Gastrocnemius medialis (tissue), 4 donors: Measurements from ENCODE around the gene SH3BP4. TPM values are rescaled to one million over a fixed set of nuclear protein-coding genes. Genes with fewer than 3 reads are reported as not detected.

Experiments used
- ATAC-seq, 2 donors: fragments of 150-250 bp; one replicate each; pipeline ENCODE4 v1.9.1; 2016
- DNase-seq, 2 donors: peaks; one replicate each; pipeline ENCODE4 v3.0.0-alpha.2; 2019
- H3K27ac ChIP-seq, 4 donors: fragments of 200-600 bp; sonication (generic); 1 replicate in 1 of 4; 2 replicates in 3 of 4; pipeline ENCODE4 v1.5.1; 2016 to 2018; ENCODE audit warnings: mild to moderate bottlenecking in 2 of 4, moderate library complexity in 1 of 4
- H3K27me3 ChIP-seq, 3 donors: fragments of 200-600 bp; sonication (generic) in 2 of 3; 1 replicate in 1 of 3; 2 replicates in 2 of 3; pipeline versions ENCODE4 v1.5.1 to v1.6.0; 2016 to 2019; ENCODE audit warnings: mild to moderate bottlenecking in 1 of 3, moderate library complexity in 1 of 3
- H3K36me3 ChIP-seq, 2 donors: fragments of 200-600 bp; sonication (generic) in 1 of 2; one replicate each; pipeline ENCODE4 v1.5.1; 2017 to 2018
- H3K4me1 ChIP-seq, 2 donors: fragments of 200-600 bp; sonication (generic) in 1 of 2; one replicate each; pipeline ENCODE4 v1.5.1; 2016 to 2017; ENCODE audit warnings: mild to moderate bottlenecking in 2 of 2
- H3K4me3 ChIP-seq, 4 donors: fragments of 200-600 bp; sonication (generic) in 3 of 4; 1 replicate in 1 of 4; 2 replicates in 3 of 4; pipeline ENCODE4 v1.5.1; 2016 to 2019; ENCODE audit warnings: mild to moderate bottlenecking in 2 of 4
- H3K9me3 ChIP-seq, 3 donors: fragments of 200-600 bp; sonication (generic) in 2 of 3; 1 replicate in 1 of 3; 2 replicates in 2 of 3; pipeline ENCODE4 v1.5.1; 2016 to 2019
- POLR2A ChIP-seq, 2 donors: fragments of 450-650 bp; IDR thresholded peaks; one replicate each; pipeline ENCODE4 v1.6.1; 2017; ENCODE audit warnings: antibody characterized with exemption in 2 of 2, mild to moderate bottlenecking in 2 of 2, moderate library complexity in 2 of 2
- in situ Hi-C, 4 donors: fragments of 200-750 bp; cut with MboI; loops; one replicate each; pipeline versions ENCODE4 v1.15.0 to v1.8.0; 2017; ENCODE audit warnings: low sequenced_read_pairs in 4 of 4
- intact Hi-C: fragments of 100-400 bp; cut with DNase I; formaldehyde crosslinking; loops from one replicate; pipeline ENCODE4 v1.15.1; 2023; ENCODE audit warnings: low total_unique reads
- total RNA-seq, 4 donors: library from RNA; depleted of rRNA; stranded (reverse); fragments of >200 nt; gene quantifications; one replicate each; pipeline versions ENCODE4 v1.1.0 to v1.2.3, GENCODE V29; 2016
- TF ChIP-seq, protein P1 (sequence below), 5 experiments: fragments of 450-650 bp in 3 of 5; fragments of 200-600 bp in 2 of 5; sonication (generic) in 2 of 5; IDR thresholded peaks in 4 of 5; conservative IDR thresholded peaks in 1 of 5; 1 replicate in 4 of 5; 2 replicates in 1 of 5; pipeline ENCODE4 v1.5.1; 2016 to 2019; ENCODE audit warnings: antibody characterized with exemption in 5 of 5, mild to moderate bottlenecking in 3 of 5, moderate library complexity in 3 of 5

The SH3BP4 gene
- total RNA-seq, 4 donors from 2014 or later: 10.2 to 36.9 (median 15.9) TPM

DNA sequence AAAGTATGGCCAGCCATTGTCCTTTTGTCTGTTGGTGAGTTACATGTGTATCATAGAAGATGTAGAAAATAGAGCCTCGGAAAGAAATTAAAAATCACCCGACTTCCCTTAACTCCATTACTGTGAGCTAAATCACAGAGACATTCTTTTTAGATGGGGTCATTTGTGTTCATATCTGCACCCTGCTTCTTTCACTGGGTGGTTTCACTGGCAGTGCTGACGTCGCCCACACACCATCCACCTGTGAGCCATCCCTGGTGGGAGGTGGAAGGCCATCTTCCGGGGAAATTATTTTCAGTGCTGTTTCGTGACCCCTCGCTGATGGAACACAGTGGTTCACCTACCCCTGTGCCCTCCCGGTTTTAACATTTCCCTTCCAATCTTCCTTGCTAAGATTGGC, 21.2 kb downstream of the SH3BP4 start:
- no peaks in the 10 kb centered on the region for H3K36me3 ChIP-seq
- no peak for ATAC-seq
- in situ Hi-C loops: no loop called here
- no peak overlapping the region for H3K4me3 ChIP-seq
- TF ChIP-seq, protein P1, sequence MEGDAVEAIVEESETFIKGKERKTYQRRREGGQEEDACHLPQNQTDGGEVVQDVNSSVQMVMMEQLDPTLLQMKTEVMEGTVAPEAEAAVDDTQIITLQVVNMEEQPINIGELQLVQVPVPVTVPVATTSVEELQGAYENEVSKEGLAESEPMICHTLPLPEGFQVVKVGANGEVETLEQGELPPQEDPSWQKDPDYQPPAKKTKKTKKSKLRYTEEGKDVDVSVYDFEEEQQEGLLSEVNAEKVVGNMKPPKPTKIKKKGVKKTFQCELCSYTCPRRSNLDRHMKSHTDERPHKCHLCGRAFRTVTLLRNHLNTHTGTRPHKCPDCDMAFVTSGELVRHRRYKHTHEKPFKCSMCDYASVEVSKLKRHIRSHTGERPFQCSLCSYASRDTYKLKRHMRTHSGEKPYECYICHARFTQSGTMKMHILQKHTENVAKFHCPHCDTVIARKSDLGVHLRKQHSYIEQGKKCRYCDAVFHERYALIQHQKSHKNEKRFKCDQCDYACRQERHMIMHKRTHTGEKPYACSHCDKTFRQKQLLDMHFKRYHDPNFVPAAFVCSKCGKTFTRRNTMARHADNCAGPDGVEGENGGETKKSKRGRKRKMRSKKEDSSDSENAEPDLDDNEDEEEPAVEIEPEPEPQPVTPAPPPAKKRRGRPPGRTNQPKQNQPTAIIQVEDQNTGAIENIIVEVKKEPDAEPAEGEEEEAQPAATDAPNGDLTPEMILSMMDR (IDR thresholded peaks at IDR 0.05 in 4 of 5, conservative IDR thresholded peaks at IDR 0.05 in 1 of 5): no peak
- TF ChIP-seq POLR2A (IDR thresholded peaks at IDR 0.05): no peak
- no peaks in the 10 kb centered on the region for H3K9me3 ChIP-seq
- H3K27ac ChIP-seq: no peak overlapping the region
- no peaks in the 10 kb centered on the region for H3K27me3 ChIP-seq
- no peak for DNase-seq
- intact Hi-C loops: no loop called here
- peaks cover 15 to 20% of the 10 kb centered on the region in 2 donors for H3K4me1 ChIP-seq

DNA sequence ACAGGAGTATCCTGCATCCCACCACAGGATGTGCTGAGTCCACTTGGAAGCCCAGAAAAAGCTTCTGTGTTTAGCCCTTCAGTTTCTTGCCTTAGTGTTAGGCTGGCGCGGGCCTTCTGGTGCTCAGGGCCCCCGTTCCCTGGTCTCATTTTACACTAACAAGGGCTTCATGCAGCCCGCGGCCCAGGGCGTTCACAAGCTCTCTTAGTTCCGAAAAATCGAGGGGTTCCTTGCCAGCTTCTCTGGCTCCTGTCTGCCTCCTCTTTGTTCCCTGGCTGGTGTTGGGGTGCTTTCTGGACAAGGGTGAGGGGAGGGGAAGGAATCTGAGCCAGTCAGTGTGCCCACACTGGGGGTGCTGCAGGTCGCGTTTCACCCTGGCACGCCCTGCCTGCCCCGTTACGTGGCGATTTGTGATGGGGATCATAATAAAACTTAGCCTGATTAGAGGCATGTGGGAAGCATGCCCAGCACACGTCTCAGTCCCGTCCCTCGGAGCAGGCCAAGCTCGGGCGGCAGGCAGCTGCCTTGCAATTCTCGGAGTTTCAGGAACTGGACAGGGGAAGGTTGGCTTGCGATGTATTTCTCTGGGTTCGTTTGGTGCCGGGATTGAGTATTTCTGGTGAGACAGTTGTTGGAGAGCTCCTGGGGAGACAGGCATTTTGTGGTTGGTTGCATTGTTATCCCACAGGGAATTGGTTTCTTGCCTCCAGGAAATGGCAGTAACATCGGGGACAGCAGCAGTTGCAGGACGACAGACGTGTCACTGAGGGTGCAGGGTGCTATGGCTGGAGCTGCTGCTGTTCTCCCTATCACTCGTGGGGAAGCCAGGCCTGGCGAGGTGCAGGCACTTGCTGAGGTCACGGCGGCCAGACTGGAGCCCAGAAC, 22.9 kb downstream of the SH3BP4 start:
- H3K27ac ChIP-seq: peak overlapping the region in 2 of 4 donors; percentile 27 to 58
- H3K4me3 ChIP-seq: no peak overlapping the region
- in situ Hi-C loops (no loop called here), intact Hi-C loops (no loop called here)
- H3K27me3 ChIP-seq: no peaks in the 10 kb centered on the region
- ATAC-seq (peak; percentile 23 to 43), DNase-seq (peak in 1 of 2 donors; percentile 27)
- peaks cover 21 to 25% of the 10 kb centered on the region in 2 donors for H3K4me1 ChIP-seq
- no peak for TF ChIP-seq POLR2A (IDR thresholded peaks at IDR 0.05)
- TF ChIP-seq, protein P1 (IDR thresholded peaks at IDR 0.05 in 4 of 5, conservative IDR thresholded peaks at IDR 0.05 in 1 of 5): no peak
- H3K9me3 ChIP-seq: no peaks in the 10 kb centered on the region
- no peaks in the 10 kb centered on the region for H3K36me3 ChIP-seq

DNA sequence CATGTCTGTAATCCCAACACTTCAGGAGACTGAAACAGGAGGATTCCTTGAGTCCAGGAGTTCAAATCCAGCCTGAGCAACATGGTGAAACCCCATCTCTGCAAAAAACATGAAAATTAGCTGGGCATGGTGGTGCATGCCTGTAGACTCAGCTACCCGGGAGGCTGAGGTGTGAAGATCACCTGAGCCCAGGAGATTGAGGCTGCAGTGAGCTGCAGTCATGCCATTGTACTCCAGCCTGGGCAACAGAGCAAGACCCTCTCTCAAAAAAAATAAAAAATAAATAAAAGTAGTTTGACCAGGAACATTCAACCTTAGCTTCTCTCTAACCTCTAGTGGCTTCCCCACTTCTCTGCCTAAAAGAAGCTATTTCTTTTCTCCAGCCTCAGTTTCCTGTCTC, 23.8 kb downstream of the SH3BP4 start:
- DNase-seq (no peak), ATAC-seq (no peak)
- intact Hi-C loops: no loop called here
- Histone ChIP-seq H3K4me1 (peaks cover 24 to 25% of the 10 kb centered on the region in 2 donors), H3K27me3 (no peaks in the 10 kb centered on the region), H3K36me3 (no peaks in the 10 kb centered on the region), H3K4me3 (no peak overlapping the region), H3K9me3 (no peaks in the 10 kb centered on the region), H3K27ac (no peak overlapping the region)
- TF ChIP-seq, protein P1 (IDR thresholded peaks at IDR 0.05 in 4 of 5, conservative IDR thresholded peaks at IDR 0.05 in 1 of 5): no peak
- no peak for TF ChIP-seq POLR2A (IDR thresholded peaks at IDR 0.05)
- in situ Hi-C loops: no loop called here

DNA sequence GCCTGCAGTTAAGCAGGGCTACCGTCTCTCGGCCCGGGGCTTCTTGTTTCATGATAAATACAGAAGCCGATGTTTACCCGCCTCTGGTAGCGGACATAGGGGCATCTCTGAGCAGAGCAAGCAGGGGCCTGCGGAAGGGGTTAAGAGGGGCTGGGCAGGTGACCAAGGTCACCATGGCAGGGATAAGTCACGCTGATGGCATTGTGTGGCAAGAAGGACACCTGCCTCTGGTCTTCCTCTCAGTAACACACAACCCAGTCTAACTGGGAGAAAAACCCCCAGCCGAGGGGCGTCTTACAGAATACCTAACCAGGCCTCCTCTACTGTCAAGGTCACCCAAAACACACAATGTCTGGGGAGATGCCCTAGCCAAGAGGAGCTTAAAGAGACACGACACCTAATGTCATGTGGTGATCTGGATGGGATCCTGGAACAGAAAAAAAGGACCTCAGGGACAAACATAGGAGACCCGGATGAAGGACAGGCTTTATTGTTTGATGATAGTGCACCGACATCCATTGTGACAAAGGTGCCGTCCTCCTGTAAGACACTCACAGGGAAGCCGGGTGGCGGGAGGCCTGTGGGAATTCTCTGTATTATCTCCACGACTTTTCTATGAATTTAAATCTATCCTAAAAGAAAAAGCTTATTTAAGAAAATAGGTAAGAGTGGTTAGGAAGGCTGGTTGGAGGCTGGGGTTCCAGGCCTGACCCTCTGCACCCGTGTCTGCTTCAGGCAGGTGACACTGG, 24.8 kb downstream of the SH3BP4 start:
- peaks cover 25 to 29% of the 10 kb centered on the region in 2 donors for H3K4me1 ChIP-seq
- TF ChIP-seq POLR2A (IDR thresholded peaks at IDR 0.05): no peak
- TF ChIP-seq, protein P1 (IDR thresholded peaks at IDR 0.05 in 4 of 5, conservative IDR thresholded peaks at IDR 0.05 in 1 of 5): no peak
- in situ Hi-C loops: no loop called here

More for the DNA sequence above, 24.8 kb downstream of the SH3BP4 start:
- no peak for ATAC-seq
- Histone ChIP-seq H3K4me3 (no peak overlapping the region), H3K36me3 (no peaks in the 10 kb centered on the region), H3K27me3 (no peaks in the 10 kb centered on the region), H3K9me3 (no peaks in the 10 kb centered on the region), H3K27ac (no peak overlapping the region)
- DNase-seq: no peak
- intact Hi-C loops: no loop called here
